ENCODE data around the gene RND1.

DNA sequence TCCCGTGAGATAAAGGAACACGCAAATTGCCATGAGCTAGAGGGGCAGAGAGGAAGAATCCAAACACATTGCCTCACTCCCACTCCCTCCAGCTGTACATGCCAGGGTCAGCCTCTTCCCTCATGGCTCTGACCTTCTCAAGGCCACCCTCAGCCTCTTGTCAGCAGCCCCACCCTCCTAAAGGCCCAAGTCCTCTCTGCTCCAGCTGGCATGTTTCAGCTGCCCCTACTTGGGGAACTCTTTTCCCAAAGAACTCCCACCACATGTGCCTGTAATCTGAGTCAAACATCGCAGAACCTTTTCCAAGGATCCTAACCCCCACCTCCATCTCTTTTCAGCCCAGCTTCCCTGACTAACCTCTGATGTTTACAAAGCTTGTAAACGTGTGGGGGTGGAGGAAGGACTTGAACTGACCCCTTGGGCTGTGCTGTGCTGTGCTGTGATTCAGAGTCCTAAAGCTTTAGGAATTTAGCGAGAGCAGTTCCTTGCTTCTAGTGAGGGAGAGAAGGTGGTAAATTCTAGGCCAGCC, 54.7 kb downstream of the RND1 start:
- TF ChIP-seq, protein P1, sequence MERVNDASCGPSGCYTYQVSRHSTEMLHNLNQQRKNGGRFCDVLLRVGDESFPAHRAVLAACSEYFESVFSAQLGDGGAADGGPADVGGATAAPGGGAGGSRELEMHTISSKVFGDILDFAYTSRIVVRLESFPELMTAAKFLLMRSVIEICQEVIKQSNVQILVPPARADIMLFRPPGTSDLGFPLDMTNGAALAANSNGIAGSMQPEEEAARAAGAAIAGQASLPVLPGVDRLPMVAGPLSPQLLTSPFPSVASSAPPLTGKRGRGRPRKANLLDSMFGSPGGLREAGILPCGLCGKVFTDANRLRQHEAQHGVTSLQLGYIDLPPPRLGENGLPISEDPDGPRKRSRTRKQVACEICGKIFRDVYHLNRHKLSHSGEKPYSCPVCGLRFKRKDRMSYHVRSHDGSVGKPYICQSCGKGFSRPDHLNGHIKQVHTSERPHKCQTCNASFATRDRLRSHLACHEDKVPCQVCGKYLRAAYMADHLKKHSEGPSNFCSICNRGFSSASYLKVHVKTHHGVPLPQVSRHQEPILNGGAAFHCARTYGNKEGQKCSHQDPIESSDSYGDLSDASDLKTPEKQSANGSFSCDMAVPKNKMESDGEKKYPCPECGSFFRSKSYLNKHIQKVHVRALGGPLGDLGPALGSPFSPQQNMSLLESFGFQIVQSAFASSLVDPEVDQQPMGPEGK (CRISPR knock-in tag; IDR thresholded peaks at IDR 0.05; ENCODE audit: borderline replicate concordance), result no peak
- TF ChIP-seq OSR1 (CRISPR knock-in tag; IDR thresholded peaks at IDR 0.05), result no peak

Data from SK-N-SH treated with all-trans-retinoic acid at 6 μM for 48 hours (cell line).